HK-2 (cell line): ENCODE data around the gene NDUFAF4.

Experiments
- DNase-seq: peaks from one replicate; pipeline ENCODE4 v3.0.0-alpha.2; 2018; ENCODE audit not compliant: unreplicated experiment

Gene NDUFAF4

DNA sequence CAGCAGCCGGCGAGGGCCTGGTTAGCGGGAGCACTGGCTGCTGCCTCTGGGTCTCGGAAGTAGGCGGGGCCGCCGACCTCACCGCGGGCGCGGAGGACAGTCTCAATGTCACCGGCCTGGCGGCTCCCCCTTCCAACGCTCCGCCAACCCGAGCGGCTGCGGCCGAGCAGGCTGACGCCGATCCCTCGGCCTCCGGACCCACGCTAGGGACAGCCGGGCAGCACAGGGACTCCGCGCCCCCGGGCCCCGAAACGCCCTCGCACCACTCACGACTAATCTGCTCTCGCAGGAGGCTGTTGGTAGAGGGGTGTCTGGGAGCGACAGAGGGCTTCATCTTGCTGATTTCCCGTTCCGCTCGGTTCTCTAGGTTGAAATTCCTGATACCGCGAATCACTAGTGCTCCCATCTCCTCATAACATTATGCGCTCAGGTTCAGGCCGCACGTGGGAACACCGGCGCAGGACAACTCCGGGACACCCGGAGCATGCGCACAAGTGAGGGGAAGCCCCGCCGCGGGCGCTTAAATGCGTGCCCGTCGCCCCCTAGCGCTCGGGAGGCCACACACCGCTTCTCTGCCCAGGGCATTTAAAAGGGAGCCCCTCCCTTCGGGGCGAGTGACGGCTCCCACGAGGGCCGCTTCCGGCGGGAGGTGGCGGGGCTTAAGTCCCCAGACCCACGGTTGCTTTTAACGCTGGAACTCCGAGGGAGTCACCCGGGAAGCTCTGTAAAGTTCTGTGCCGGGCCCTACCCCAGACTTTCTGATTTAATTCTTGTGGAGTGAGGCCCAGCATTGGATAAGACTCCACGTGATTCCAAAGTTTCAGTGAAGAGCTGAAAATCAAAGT lies at the start of gene NDUFAF4:
TSS of gene NDUFAF4 (minus strand) at position 496 of the 845 bp plus-strand sequence. CDS start at position 406, 90 bp downstream.
- DNase-seq = peak; percentile 96

DNA sequence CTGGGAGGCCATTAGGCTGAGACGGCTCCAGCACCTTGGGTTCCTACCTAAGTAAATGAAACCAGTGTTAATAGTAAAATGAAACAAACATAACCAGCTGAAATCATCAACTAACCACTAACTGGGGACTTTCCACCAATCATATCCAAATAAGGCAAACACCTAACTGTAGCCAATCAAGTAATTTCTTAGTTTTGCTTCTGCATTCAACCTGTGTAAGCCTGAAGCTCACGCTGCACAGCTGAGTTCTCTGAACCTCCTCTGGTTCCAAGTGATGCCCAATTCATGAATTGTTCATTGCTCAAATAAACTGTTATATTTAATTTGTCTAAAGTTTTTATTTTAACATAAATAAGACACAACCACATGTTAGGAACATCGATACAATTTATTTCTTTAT lies 49.4 kb upstream of the NDUFAF4 start:
- DNase-seq = no peak

DNA sequence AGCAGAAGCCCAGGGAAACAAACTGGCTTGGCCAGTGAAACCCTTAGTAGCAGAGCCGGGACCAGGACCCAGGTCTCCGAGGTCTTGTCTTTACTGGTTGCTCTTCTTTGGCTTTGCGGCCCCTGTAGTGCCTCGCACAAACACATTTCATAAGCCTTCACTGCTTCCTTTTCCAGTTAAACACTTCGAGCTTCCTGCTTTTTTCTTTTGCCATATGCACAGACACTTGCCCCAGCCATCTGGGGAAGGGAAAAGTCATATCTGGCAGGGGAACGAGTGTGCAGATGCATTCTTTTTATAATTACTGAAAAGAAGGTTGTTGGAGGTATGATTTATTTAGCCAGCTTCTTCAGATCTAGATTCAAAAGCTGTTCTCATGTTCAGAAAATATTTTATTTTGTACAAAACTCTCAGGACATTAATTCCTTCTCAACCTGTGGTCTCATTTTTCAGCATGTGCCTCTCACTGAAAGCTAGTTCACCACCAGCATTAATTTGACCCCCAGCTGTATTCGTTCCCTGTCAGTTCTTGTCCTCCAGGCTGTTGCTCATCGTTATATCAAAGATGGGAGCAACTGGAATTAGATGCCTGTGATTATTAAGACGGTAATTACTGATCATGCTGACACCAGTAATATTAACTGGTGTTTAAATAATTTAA lies 46.0 kb upstream of the NDUFAF4 start:
- no peak for DNase-seq

DNA sequence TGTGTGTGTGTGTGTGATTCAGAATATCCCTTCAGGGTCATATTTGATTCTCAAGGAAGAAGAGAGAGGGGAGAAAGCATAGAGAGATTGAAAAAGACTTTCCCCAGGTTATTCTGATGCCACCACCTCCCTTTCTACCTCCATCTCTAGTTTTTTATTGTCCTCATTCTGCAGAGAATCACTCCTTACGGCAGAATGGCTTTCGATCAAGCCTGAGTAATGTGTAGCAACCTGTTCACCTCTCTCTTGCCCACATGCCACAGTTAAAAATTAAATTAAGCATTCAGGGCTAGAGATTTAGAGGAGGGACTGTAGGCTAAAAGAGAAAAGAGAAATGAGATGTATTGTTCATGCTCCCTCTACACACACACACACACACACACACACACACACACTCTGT lies 45.0 kb upstream of the NDUFAF4 start:
- no peak for DNase-seq

DNA sequence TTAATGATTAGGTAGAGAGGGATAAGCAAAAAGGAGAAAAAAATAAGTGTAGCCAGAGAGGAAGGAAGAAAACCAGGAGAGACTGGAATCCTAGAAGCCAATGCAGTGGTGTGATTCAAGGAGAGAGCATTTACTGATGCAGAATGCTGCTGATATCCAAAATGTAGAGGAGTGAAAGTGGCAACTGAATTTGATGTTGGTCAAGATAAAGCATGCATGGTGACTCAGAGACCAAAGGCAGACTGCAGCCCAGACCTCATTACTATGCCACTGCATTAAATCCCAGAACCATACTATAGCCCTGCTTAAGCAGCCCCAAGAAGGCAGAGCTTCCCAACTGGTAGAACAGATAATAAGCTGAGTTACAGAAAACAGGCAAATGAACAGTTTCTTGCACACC lies 42.6 kb upstream of the NDUFAF4 start:
- no peak for DNase-seq

DNA sequence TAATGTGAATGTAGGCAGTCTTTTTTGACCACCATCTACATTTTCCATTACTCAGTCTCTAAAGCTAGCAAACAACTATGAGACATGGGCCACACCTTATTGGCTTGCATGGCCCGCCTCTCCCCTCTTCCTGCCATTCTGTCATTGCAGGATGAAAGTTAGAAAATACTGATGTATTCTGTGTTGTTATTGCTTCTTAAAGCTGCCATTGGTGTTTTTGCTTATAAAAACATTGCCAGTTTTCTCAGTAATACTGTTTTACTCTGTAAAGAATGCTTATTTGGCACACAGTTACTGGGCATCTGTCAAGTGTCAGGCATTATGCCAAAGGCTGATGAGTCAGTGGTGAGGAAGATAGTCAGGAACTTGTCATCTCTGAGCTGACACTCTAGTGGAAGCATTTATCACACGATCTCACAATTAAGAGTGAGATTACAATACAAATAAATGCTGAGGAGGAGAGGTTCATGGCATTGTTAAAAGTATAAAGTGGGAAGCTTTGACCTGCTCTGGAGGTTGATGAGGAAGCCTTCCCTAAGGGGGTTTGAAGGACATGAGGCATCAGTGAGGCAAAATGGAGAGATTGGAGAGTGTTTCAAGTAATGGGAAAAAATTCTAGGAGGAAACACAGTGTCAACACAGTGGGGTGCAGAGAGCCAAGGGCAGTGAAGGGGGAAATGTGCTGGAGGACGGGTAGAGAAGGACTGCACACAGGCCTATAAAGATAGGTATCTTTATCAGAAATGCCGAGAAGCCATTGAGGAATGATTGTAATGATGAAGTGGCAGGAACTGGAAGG lies 41.5 kb upstream of the NDUFAF4 start:
- DNase-seq = peak; percentile 27

DNA sequence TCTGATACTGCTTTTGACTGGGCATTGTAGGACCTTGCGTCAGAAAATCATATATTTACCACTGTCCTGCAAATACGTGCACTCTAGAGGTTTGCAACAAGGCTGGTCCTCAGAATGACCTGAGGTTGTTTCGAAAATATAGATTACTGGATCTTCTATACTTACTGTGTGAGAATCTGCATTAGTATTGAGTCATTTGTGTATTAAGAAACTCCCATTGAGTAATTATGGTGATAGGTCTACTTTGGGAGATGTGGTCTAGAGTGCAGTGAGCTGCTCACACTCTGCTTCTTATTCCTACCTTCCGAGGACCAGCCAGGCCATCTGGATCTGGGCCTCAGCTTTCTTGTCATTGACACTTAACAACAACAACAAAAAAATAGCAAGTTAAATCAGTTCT lies 36.4 kb upstream of the NDUFAF4 start:
- no peak for DNase-seq

DNA sequence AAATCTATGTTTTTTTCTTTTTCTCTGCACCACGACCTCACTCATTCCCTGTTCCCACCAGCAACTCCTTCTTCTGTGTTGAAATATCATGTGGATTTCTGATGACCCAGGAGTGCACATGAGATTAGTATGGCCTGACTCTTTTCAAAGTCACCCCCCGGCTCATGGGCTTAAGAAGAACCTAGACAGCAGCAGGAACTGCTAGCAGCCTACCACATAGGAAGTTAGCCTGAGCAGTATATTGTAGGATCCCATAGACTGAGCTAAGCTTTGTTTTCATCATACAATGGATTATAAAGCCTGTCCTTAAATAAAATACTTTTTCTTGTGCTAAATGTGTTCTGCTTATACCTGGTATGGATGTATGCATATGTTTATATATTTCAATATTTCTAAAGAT lies 33.5 kb upstream of the NDUFAF4 start:
- no peak for DNase-seq

DNA sequence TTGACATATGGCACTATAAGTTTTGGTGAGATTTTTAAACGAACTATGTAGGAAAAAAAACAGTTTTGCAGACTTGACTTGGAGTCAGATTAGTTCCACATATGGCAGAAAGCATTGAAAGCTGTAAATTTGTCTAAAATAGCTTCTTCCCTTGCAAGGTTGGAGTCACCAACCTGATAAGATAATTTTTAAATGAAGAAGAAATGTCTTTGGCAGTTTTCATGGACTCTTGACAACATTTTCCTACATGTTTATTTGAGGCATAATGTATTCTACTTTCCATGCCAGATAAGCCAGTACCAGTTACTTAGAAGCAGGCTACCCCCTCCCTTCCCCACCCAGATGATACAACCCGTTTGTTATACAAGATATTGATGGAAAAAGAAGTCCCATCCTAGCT lies 32.0 kb upstream of the NDUFAF4 start:
- no peak for DNase-seq

DNA sequence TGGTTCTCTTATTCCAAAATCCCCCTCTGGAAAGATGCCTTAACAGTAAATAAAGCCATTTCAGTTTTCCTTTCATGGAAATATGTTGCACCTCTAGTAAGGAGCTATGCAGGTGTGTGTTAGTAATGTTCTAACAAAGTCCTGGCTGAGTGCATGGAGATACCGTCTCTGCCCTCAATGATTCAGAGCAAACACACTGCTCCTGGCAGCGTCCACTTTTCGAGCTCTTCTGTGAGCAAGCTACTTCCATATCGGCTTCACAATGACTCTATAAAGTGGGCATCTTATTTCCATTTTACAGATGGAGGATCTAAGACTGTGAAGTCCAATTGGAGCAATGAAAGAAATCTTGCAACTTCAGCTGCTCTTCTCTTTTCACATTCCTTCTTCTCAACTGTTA lies 30.0 kb upstream of the NDUFAF4 start:
- DNase-seq = no peak

DNA sequence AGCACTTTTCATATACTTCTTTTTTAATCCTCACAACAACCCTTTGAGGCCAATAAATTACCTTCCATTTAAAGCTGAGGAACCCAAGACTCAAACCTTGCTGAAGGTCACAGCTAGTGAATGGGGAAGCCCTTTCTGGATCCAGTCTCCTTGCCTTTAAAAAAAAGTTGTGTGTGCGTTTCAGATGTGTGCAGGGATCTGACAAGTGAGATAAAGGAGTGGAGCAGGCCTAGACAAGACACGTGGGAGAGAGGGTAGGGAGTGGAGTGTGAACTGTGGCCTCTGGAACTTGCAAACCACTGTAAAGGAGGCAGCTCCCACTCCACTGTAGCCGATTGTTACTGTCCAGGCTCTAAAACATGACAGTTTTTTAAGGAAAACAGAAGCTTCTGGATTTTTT lies 28.7 kb upstream of the NDUFAF4 start:
- DNase-seq = no peak

DNA sequence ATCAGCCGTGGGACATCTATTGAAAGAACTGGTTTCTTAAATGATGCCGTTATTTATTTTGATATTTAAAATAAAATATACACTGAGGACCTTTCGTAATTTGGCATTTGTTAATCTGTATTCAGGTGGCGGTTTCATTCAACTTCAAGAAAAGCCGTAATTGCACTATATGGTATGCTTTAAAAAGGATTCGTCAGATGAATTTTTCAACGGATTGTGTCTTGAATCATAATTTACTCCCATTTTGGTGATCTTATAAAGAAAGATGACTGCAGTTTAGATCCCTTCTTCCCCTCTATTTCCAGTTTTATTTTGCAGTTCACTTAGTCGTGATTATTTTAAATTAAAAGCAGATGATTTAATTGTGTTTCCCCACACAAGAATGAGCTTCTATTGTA lies 27.6 kb upstream of the NDUFAF4 start:
- DNase-seq = no peak

DNA sequence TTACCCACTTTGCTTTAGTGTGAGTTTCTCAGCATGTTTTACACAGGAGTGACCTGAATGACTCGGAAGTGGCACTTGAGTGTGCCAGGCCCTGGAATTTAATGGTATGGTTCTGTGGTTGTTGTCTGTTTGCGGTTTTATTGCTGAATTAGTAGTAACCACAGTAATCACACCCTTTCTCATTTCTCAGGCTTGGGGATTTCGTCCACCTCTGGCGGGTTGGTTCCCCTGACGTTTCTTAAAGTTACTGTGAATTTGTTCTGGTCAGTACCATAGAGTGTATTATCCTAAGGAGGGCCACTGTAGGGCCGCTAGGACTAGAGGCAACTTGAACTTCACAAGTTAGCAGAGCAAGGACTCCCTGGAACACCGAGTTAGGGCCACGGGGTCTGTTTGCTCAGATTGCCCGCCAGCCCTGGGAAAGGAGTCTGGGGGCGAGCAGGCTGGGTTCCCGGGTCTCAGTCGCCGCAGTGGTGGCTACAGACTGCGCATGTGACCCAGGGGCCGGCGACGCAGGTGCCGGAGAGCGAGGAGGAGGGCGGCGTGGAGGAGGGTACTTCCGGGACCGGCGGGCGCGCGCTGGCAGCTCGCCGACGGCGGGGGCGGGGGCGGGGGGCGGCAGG lies 26.3 kb upstream of the NDUFAF4 start:
- no peak for DNase-seq

DNA sequence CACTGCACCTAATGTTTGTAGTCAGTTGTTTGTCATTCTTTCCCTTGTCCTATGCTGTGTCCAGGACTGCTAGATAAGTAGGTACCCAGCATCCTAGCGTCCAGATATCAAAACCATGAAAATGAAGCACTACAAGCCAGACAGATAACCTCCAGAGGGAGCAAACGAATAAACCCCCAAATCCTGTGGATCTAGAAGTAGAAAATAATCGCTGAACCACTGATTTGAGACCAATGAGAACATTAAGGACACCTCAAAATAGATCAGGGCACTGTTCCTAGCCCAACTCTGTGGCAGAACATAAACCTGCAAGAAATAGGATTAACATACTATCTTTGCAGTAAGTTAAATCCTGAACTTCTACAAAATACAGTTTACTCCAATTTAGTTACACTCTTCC lies 25.7 kb upstream of the NDUFAF4 start:
- DNase-seq = no peak

DNA sequence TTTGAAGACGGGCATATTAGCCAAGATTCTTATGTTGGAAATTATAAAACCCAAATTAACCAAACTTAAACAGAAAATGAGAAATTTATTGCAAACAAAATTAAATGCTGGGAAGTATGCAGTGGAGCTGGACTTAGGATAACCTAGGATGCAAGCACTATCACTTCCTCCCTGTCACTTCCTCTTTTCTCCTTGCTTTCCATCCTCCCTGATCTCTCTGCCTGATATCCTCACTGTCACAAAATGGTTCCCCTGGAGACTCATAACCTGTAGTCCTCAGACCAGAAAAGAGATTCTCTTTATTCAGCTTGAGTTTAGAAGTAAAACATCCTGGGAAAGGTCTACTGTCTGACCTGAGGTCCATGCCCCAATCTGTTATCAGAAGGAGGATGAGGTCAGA lies 19.4 kb upstream of the NDUFAF4 start:
- no peak for DNase-seq

DNA sequence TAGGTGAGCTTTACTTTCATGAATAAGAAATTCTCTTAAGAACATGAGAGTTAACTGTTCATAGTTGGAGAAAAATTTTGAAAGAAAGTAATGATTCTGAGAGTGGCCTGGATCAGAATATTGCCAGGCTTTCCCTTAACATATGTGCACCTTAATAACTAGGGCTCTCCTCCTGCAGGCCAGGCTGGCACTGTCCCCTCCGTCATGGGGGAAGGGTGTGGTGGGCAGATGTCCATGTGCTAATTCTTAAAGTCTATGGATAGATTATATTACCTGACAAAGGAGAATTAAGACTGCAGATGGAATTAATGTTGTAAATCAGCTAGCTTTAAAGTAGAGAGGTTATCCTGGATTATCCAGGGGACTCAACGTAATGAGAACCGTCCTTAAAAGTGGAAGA lies 15.9 kb upstream of the NDUFAF4 start:
- no peak for DNase-seq

DNA sequence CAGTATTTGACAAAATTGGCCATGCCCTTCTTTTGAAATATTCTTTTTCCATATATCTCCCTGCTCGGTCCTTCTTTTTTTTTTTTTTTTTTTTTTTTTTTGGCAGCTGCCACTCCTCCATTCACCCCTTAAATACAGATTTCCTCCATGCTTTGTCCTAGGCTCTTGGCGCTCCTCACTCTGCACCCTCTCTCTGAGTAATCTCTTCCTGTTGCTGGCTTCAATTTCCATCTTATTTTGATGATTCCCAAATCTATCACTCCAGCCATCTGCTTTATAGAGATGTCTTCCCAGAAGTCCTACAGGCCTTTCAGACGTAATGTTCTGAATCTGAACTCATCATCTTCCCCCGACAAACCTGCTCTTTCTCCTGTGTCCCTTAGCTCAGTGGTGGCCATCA lies 14.1 kb upstream of the NDUFAF4 start:
- DNase-seq = no peak

DNA sequence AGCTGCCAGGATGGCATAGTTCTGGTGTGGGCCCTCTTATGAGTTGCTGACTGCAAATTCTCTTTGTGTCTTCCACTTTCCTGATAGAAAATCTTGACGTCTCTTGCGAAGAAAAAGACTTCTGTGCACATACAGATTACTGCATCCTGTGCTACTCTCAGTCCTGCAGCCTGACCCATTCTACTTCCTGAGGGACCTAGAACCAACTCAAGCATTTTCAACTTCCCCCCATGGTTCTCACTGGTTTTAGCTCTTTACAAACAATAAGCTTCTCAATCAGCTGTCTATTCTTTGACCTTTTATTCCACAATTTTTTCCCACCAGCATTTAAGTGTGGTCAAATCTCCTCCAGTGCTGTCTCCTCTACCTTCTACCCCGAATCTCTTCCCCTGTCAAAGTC lies 13.5 kb upstream of the NDUFAF4 start:
- DNase-seq = no peak

DNA sequence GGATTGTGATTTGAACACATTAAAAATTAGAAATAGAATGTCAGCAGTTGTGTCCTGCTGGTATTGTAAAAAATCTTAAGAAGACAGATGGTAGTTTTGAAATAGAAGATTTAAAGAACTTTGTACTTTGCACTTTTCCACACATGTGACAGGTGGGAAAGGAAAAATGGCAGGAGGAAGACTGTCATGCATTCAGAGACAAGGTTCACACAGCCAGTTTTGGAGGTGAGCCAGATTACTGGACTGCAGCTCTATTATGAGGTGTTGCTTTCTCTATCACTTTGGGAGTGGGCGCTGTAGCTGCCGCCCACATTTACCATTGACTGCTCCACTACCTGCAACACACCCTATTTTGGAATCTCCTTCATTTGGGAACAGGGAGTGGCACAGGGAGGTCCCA lies 12.1 kb upstream of the NDUFAF4 start:
- no peak for DNase-seq

DNA sequence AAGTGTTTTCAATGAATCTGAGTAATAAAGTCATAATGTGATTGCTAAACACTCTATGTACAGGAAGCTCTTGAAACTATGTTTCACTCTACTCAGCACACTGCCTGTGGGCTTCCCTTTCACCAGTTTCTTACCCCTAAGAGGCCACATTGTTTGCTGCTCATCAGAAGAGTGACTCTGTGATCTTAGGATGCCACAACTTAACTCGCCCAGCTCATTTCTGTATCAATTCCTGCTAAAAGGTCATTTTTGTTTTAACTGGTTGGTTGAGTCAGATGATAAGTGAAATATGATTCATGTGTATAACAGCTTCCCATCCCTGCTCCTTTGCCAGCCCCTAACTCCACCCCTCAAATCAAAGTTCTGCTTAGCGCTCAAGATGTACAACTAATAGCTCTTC lies 9.8 kb upstream of the NDUFAF4 start:
- no peak for DNase-seq

DNA sequence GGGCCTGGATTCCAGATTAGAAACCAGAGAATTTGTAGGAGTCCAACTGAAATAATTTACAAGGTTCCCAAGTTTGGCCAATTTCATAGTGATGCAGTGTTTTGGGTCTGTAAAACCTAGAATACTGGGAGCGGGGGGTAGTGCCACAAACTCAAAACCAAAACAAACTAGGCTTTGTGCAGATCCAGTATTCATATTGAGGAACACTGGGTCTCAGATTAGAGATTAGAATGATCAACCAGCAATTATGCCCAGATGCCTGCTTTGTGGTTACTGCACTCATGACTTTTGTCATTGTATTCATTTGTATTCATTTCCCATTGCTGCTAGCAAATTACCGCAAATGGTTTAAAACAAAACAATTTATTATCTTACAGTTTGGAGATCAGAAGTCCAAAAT lies 3.2 kb upstream of the NDUFAF4 start:
- DNase-seq = no peak

DNA sequence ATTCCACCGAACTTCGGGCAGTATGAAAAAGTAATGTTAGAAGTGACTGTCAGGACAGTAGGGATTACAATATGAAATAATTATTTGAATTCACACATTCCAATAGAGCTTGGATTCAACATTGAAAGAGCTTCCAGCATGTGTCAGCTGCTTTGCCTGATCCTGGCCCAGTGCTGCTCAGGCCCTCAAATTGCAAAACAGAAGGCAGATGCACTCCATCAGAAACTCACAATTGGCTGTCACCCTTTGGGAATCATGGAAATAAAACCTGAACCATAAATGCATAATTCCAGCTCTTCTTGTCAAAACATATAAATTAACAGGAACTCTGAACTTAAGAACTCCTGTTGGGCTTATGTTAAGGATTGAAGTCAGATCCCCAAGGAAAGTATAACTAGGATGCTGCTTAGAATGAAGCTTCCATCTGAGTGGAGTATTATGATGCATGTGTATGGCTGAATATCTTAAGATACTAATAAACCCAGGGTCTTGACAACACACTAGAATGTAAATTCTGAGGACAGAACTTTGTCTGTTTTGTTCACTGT lies 1.8 kb upstream of the NDUFAF4 start:
- no peak for DNase-seq
